CD4-positive, alpha-beta T cell treated with Interleukin-4 for 4 hours (primary cell): ENCODE measurements around the gene HCFC1R1.

Source experiments
- DNase-seq: peaks from one replicate; pipeline ENCODE4 v3.0.0-alpha.2; 2020

HCFC1R1 gene

GRCh38 chr16:2973093-2973492 is 50.6 kb downstream of the HCFC1R1 start:
- DNase-seq: no peak
